Middle frontal gyrus (tissue), 1 donor: Measurements from ENCODE around the gene SYTL4.
"Not testable (repeated sequence)": the region's sequence is repeated elsewhere in the genome, so short reads cannot be mapped to it uniquely, and the experiment has no call there.

Experiments used
- DNase-seq: peaks from one replicate; pipeline ENCODE4 v3.0.0-alpha.2; 2015; ENCODE audit warnings: low spot score; ENCODE audit errors: extremely low spot score

SYTL4 gene

DNA sequence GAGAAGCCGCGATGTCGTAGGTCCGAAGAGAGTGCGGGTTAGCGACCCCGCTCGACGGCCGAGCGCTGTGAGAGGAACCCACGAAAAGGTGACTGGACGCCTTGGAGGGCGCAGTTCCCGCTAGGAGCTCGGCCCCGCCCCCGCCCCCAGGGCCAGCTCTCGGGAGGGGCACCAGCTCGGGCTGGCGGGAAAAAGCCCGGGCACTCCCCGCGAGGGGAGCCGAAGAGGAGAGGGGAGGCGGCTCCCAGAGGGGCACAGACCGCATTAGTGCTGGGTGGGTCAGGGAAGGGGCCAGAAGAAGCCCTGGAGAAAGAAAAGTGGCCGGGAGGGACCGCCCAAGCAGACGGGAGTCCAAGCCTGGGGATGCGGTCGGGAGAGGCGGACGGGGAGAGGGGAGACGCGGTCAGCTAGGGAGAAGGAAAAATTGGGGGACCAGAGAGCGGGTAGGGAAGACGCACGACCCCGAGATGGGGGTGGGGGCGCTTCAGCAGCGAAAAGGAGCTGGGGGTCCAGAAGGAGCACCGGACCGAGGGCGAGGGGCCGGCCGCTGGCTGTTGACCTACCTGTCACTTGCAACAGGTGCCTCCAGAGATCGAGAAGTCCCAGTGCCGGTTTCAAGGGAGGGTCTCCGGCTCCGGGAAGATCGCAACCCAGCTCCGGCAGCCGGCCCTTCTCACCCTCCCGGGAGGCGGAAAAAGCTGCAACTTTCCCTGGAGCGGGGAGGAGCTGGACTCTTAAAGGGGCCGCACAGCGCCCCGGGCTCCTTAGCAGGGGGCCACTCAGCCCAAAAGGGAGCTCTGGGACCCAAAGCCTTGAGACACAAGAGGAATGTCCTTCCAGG lies at the start of gene SYTL4:
SYTL4 (minus strand) TSS at position 681 of the 841 bp plus-strand sequence. CDS start 30,084 bp downstream, outside the sequence.
- no peak for DNase-seq

DNA sequence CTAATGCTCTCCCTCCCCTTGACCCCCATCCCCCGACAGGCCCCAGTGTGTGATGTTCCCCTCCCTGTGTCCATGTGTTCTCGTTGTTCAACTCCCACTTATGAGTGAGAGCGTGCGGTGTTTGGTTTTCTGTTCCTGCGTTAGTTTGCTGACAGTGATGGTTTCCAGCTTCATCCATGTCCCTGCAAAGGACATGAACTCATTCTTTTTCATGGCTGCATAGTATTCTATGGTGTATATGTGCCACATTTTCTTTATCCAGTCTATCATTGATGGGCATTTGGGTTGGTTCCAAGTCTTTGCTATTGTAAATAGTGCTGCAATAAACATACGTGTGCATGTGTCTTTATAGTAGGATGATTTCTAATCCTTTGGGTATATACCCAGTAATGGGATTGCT lies 37.5 kb upstream of the SYTL4 start:
- not testable (repeated sequence) for DNase-seq

- DNase-seq = no peak
Measured at GRCh38 chrX:100768679-100769338, 36.9 kb upstream of the SYTL4 start.

DNA sequence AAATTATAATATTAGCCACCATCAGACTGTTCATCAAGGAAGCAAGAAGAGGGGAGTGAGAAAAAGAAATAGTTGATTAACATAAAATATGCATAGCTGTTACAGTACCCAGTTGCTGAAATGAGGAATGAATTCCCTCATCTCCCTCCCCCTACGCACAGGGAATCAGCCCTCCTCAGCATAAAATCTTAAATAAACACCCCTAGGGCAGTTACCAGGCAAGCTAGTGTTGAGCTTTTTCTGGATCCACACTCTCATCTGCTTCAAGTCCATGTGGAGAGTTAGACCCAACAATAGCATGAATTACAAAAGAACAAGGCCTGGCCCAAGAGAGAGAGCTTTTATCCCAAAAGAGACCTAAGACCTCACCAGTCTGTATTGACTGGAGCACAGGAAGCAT lies 19.0 kb upstream of the SYTL4 start:
- no peak for DNase-seq

GRCh38 chrX:100748108-100748507 lies 16.2 kb upstream of the SYTL4 start:
- no peak for DNase-seq

- no peak for DNase-seq
Measured at GRCh38 chrX:100747703-100748102, 15.8 kb upstream of the SYTL4 start.

DNA sequence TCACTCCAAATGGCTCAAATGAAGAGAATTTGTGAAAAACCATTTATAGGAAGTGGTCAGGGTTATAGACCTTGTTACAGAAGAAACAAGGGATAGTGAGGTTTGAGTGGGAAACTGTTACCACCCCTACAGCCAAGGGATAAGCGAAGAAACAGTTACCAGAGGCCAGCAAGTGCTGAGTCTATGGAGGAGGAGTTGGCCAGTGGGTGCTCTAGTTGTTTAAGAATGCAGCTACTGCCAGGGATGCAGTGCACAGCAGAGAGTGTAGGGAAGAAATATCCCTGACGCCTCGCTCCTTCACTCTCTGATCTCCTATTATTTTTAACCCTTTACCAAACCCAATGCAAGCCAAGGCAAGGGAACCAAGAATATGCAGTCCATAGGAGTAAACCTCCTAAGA lies 15.2 kb upstream of the SYTL4 start:
- no peak for DNase-seq

DNA sequence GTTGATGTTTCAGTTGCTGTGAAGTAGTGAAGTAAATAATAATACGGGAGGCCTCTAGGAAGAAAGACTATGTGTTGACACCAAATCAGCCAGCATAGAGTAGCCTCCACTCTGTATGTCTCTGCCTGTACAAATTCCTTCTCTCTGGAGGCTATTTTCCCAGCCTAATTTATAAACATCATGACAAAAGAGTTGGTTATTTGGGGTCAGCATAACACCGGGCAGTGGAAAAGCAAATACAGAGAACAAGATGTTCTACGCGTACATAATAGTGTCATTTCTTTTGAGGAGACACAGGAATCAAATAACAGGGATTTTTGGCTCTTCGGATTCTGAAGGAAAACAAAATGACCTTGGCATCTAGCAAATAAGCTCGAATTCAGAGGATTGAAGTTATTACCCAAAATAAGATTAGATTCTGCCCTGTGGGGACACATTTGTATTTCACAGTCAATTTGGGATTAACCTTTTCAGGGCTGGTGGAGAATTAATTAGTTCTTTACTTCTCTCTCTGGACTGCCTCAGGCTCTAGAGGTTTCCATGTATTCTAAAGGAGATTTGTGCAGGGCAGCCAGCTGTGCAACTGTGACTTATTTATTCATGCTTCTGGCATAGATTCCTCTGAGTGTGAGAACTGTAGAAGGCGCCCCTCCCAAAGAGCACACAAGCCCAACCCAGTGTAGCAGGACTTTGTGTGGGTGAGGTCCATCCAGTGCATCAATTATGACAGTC lies 14.1 kb upstream of the SYTL4 start:
- DNase-seq = no peak

GRCh38 chrX:100745205-100745604 lies 13.3 kb upstream of the SYTL4 start:
- DNase-seq = no peak

- DNase-seq = no peak
Measured at GRCh38 chrX:100743009-100743607, 11.2 kb upstream of the SYTL4 start.

DNA sequence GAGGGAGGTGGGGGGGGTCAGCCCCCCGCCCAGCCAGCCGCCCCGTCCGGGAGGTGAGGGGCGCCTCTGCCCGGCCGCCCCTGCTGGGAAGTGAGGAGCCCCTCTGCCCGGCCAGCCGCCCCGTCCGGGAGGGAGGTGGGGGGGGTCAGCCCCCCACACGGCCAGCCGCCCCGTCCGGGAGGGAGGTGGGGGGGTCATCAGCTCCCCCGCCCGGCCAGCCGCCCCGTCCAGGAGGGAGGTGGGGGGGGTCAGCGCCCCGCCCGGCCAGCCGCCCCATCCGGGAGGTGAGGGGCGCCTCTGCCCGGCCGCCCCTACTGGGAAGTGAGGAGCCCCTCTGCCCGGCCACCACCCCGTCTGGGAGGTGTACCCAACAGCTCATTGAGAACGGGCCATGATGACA lies 7.9 kb downstream of the SYTL4 start:
- DNase-seq = not testable (repeated sequence)

DNA sequence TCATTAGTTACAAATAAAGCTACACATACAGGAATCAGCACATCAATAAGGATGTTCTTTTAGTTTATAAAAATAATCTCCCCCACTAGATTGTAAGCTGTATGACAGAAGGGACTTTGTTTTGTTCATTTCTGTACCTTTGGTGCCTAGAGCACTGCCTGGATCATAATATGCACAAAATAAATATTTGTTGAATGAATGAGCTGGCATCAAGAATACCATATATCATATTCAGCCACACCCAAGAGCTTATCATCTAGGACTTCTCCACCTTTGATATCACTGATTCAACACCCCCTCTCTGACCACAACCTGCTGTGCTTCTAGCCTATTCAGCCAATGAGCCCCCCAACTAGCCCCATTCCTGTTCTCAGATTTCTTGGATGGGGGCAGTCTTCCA lies 10.6 kb downstream of the SYTL4 start:
- no peak for DNase-seq

DNA sequence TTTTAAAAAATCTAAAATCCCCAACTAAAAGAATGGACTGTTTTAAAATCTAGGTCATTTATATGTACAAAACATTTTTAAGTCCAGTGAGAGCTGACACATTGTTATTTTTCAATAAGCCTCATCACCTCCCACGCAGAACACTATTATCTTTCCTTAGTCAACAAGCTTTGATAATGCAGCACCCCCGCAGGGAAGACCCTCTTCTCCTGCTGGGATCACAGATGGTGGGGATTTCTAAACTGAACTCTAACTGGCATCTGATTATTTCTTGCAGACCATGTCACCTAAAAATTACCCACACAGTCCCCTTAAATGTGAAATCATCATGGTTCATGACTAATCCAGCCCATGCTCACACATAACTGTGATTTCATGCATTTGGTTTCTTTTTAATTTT lies 11.6 kb downstream of the SYTL4 start:
- DNase-seq = no peak

DNA sequence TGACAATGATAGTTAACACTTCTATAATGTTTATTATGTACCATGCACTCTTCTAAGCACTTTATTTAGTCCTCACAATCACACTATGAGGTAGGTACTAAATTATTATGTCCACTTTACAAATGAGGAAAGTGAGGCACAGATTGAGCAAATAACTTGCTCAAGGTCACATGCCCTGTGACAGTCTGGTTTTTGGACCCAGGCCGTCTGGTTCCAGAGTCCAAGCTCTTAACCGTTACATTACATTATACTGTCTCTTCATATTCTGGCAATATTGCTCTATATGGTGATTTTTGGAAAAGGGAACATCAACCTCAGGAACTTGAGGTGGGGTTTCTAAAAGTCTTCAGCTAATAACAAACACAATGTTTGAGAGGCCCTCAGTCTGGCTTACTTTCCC lies 12.8 kb downstream of the SYTL4 start:
- DNase-seq = no peak

GRCh38 chrX:100717363-100717762 lies 14.6 kb downstream of the SYTL4 start:
- DNase-seq = no peak

DNA sequence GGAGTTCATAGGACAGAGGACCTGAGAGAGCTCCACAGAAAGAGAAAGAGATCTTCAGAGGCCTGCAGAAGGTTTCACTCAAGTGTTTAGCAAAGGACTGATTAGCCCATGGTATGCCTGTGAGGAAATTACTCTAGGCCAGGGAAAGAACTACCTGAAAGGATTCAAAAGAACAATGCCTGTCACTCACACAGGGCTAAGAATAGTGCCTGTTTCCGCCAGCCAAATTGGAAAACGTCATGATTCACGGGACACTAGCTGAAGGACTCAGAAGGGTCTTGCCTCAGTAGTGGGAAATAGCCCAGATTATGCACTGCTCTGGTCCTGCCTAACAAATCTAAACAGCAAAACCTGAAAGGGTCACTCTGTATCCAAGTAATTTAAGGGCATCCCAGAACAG lies 21.1 kb downstream of the SYTL4 start:
- DNase-seq = no peak

DNA sequence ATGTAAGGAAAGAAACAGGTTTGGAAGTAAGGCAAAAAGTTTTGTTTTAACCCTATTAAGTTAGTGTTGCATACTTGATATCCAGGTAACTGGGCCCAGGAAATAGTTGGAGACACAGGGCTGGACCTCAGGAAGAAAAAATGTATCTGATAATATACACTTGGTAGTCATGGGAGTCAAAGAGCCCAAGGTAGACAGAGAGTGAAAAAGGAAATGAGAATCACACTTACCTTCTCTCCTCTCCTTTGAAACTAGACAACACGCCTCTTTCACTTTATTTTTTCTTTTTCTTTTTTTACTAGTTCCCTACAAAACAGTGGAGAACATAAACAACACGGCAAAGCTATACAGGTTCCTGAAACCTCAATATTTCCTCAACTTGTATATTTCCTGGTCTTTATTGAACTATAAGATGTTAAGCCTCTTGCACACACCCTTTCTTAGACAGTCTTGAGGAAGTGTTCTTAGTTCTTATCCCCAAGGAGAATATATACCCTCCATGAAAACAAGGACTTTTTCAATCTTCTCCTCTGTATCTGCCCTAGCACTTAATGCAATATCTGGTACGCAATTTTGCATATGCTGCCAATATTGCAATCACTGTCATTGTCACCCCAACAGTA lies 27.2 kb downstream of the SYTL4 start:
- no peak for DNase-seq

- no peak for DNase-seq
Measured at GRCh38 chrX:100700809-100701208, 31.1 kb downstream of the SYTL4 start.

GRCh38 chrX:100698551-100698950 lies 33.4 kb downstream of the SYTL4 start:
- no peak for DNase-seq

DNA sequence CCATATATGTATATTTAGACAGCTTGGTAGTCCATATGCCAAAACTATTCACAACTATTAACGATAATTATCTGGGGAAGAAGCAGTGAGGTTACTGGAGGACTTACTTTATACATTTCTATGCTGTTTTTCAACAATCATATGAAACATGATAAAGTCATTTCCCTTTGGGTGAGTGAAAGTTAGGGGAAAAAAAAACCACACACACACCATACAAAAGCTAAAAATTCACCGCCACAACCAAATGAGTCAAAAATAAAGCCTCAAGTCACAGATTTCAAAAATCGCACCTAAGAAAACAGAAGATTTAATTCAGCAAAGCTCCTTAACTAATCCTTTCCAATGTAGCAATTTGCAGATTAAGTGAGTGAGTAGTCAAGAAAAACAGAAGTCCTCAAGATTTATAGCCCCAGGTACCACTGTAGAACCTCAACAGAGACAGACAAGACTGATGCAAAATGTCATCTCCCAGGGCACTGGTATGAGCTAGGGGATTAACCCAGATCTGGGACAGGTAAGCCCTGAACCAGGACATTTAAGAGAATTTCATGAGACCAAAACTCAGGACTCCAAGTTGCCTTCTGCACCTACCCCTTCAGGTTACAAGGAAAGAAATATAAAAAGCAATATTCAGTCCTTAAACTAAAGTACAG lies 35.1 kb downstream of the SYTL4 start:
- DNase-seq = no peak

- DNase-seq = no peak
Measured at GRCh38 chrX:100695991-100696390, 35.9 kb downstream of the SYTL4 start.
